Measurements from ENCODE around the gene RARG.
"Not testable (repeated sequence)": the region's sequence is repeated elsewhere in the genome, so short reads cannot be mapped to it uniquely, and the experiment has no call there.

Gene RARG

GRCh38 chr12:53208435-53208834 lies 23.6 kb downstream of the RARG start:
- DNase-seq (ENCODE audit: low spot score), result no peak

DNA sequence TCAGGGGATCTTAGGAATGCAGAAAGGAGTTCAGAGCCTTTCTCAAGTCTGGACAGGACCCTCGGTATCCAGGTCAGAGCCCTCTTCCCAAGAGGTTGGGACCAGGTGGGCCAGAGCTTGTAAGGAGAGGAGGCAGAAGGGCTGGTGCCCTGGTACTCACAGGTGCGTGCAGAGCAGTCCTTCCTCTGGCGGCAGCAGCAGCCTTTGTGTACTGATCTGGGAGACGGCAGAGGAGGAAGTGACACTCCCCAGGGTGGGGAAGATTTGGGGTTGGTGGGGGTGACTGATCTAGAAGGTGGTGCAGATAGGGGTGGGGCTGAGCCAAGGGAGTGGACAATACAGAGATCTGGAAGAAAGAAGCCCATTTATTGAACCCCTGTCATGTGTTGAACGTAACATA lies 25.0 kb downstream of the RARG start, which contains the start of gene ITGB7:
Gene ITGB7, minus strand, starts transcription at position 210 of the 400 bp plus-strand sequence. CDS start 6,808 bp downstream, outside the sequence.
- no peak for DNase-seq (ENCODE audit: low spot score)

DNA sequence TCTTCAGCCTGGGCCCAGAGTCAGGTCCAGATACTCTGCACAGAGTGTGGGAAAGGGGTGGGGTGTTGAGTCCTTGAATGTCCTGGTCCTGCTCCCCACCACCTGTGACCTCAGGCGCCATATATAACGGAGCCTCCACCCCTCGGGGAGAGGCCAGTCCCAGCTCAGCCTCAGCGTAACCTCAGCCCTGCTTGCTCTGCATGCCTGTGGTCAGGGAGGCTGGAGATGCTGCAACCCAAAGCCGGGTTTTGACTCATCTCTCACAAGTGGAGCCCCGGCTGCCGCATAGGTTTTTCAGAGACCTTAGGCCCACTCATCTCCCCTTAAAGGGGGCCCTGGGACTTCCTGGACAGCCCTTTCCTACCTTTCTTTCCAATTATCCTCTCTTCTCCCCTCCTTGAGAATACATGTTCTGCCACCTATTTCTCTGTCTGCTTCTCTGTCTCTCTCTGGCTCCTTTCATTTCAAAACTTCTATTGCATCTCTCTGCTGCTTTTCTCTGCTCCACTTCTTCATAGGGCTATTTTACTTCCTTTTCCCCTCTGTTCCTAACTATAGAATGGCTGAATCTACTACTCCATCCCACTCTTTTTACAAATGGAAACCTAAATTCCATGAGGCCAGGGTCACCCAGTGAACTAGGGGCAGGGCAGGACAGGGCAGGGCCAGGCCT lies 26.1 kb downstream of the RARG start:
- peak; percentile 97 for DNase-seq (ENCODE audit: low spot score)

GRCh38 chr12:53204351-53204750 lies 27.7 kb downstream of the RARG start:
- no peak for DNase-seq (ENCODE audit: low spot score)

GRCh38 chr12:53202316-53202715 lies 29.7 kb downstream of the RARG start:
- DNase-seq (ENCODE audit: low spot score), result not testable (repeated sequence)

DNA sequence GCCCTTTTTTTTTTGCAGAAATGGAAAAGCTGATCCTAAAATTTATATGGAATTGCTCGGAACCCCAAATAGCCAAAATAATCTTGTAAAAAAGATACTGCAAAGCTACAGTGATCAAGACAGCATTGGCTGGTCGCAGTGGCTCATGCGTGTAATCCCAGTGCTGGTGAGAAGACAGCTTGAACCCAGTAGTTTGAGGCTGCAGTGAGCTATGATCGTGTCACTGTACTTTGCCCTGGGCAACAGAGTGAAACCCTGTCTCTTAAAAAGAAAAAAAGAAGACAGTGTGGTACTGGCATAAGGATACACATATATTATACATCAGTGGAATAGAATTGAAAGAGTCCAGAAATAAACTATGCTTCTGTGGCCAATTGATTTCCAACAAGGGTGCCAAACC lies 30.4 kb downstream of the RARG start:
- DNase-seq (ENCODE audit: low spot score), result no peak

DNA sequence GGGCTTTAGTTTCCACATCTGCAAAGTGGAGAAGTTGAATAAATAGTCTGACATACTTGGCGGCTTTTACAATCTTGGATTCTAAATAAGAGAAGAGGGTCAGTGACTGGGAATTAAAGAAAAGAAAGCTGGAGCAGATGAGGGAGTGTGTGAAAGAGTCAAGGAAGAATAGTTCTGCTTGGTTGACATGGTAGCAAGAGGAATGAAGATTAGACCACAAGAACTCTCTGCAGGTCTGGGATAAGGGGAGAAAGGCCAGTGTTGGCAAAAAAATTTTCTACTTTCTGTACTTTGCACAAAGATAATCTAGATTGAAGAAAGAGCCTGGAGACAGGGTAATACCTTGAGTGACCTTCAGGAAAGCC lies 30.9 kb downstream of the RARG start:
- peak; percentile 35 for DNase-seq (ENCODE audit: low spot score)

DNA sequence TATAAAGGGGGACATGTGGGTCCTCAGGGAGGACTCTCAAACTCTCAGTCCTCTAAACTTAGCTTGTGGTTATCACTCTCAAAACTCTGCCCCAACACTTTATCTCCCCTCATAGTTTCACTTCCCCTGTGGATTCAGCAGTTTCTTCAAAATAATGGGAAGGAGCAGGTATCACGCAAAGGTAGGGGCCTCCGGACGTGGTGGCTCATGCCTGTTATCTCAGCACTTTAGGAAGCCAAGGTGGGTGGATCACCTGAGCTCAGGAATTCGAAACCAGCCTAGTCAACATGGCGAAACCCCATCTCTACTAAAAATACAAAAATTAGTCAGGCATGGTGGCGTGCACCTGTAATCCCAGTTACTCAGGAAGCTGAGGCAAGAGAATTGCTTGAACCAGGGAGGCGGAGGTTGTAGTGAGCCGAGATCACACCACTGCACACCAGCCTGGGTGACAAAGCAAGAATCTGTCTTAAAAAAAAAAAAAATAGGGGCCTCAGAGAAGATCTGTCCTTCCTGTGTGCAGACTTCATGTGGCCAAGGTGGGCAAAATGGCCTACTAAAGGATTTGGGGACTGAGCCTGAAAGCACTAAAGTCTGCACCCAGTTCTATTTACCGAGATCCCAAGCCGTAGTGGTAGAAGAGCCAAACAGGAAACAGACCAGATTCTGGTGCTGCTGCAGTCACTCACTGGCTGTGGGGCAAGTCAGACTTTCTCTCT lies 31.4 kb downstream of the RARG start:
- no peak for DNase-seq (ENCODE audit: low spot score)

- no peak for DNase-seq (ENCODE audit: low spot score)
Measured at GRCh38 chr12:53200107-53200457, 31.9 kb downstream of the RARG start.

DNA sequence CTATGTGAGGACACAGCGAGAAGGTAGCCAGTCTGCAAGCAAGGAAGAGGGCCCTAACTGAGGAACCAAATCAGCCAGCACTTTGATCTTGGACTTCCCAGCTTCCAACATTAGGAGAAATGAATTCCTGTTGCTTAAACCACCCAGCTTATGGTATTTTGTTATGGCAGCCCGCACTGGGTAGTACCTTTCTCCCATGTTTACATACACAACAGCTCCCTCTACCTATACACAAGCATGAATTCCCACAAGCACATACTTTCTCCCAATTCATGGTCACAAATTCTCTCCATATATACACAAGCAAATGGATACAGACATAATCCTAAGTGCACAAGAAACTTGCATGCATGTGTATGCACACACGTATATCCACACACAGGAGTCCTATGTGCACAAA lies 32.3 kb downstream of the RARG start:
- DNase-seq (ENCODE audit: low spot score), result no peak

GRCh38 chr12:53198486-53199110 lies 33.4 kb downstream of the RARG start:
- DNase-seq (ENCODE audit: low spot score), result no peak

DNA sequence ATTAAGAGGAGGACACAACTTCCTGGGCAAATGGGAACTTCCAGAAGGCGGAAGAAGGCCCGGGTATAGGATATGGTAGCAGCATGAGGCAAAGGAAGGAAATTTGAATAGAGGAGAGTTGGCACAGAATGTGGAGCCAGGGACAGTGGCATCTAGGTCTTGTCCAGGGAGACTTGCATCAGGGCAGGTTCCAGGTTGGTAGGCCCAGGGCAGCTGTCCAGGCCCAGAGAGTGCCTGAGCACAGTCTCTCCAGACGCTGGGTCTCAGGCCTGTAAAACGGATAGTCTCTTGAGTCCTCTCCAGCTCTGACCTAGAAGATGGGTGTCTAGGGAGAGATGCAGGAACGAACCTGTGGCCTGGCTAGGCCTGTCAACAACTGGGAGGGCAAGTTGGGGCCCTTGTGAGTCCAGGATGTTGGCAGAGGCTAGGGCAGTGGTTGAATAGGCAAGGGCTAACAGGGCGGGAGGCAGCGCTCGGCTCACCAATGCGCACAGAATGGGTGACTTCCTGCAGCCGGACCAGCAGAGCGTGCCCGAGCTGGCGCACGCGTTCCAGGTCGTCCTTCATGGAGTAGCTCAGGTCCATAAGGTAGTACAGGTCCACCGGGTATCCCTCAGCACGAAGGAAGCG lies 34.9 kb downstream of the RARG start:
- no peak for DNase-seq (ENCODE audit: low spot score)

- DNase-seq (ENCODE audit: low spot score), result no peak
Measured at GRCh38 chr12:53196486-53196885, 35.5 kb downstream of the RARG start.

DNA sequence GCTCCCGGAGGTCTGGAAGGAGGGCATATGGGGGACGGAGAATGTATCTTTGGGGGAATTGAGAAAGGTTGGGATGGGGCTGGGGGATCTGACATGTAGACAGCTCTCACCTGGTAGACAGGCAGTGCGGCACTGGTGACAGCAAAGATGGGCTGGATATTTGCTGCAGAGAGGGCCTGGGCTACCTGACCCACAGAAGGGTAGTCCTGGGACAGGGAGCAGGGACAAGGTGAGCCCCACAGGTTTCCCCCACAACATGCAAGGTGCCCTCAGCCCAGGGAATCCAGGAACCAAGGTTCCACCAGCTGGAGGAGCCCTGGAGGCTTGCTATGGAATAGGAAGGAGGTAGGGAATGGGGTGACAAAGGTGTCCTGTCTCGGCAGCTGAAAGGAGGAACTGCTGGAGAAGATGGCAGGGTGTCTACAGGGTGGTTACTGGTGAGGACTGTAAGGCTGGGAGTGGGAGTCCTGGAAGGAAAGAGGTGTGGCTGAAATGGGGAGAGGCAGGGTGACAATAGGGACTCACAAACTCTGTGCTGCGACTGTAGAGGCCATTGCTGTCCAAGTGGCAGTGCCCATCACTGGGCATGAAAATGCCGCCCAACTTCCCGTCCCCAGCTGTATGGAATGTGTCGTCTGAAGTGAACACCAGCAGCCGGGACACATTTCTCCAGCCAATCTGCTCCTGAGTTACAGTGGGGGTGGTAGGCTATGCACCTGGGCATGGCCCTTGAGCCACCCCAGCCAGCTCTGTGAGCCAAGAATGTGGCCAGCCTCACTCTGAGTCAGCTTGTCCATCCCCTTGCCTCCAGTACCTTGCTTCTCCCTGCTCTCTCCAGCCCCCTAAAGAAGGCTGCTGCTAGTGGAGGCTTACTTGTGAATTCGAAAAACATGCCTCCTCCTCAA lies 36.2 kb downstream of the RARG start:
- no peak for DNase-seq (ENCODE audit: low spot score)

GRCh38 chr12:53194973-53195372 lies 37.0 kb downstream of the RARG start:
- DNase-seq (ENCODE audit: low spot score), result no peak

GRCh38 chr12:53193985-53194716 lies 37.9 kb downstream of the RARG start:
- DNase-seq (ENCODE audit: low spot score), result no peak

GRCh38 chr12:53193040-53193439 lies 39.0 kb downstream of the RARG start:
- DNase-seq (ENCODE audit: low spot score), result no peak

GRCh38 chr12:53192531-53193021 lies 39.4 kb downstream of the RARG start:
- DNase-seq (ENCODE audit: low spot score), result no peak

- DNase-seq (ENCODE audit: low spot score), result no peak
Measured at GRCh38 chr12:53191885-53192530, 40.0 kb downstream of the RARG start.

DNA sequence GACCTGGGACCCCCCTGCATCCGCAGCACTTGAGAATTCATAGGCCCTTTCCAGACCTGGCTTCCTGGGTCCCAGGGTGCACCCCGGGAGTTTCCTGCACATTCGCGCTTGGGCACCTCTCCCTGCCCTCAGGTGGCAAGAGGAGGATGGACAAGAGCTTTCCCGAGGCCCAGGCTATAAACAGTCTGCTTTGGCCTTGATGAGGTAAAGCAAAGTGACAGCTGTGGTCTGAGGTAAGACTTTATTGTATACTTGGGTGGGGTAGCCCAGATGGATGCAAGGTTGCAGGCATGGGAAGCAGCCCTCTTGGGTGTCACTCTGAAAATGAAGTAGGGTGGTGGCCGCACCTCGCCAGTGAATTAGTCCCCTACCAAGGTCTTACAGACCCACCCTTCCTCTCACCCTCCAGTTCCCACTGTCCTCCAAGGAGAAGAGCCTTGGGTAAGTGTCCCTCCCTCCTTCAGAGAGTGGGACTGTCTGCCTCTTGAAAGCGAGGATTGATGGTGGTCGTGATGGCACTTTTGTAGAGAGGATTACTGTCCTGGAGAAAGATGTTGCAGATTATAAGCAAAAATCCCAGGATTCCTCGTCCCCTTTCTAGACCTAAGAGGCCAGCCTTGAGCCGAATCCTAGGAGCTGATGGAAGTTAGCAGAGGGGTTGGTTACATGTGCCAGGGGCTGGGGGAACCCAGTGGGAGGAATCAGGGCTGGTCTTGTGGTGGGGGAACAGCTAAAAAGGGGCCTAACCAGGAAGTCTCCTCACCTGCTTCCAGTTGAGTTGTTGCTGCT lies 40.7 kb downstream of the RARG start:
- DNase-seq (ENCODE audit: low spot score), result no peak
